Sigmoid colon (tissue), 4 donors: ENCODE measurements around the gene ZNF662.

Experiments
- POLR2A ChIP-seq, 2 donors: fragments of 450-650 bp; IDR thresholded peaks; one replicate each; pipeline ENCODE4 v1.6.1; 2016; ENCODE audit warnings: antibody characterized with exemption in 2 of 2, mild to moderate bottlenecking in 2 of 2, moderate library complexity in 2 of 2
- POLR2AphosphoS5 ChIP-seq, 4 donors: sonication (generic); formaldehyde crosslinking; IDR thresholded peaks; one replicate each; pipeline ENCODE4 v1.6.1; 2017; ENCODE audit warnings: antibody characterized with exemption in 4 of 4
- TF ChIP-seq, protein P1 (sequence below), 4 experiments: fragments of 450-650 bp in 3 of 4; fragments of 200-600 bp in 1 of 4; IDR thresholded peaks; one replicate each; pipeline ENCODE4 v1.5.1; 2016 to 2019; ENCODE audit warnings: antibody characterized with exemption in 4 of 4, mild to moderate bottlenecking in 3 of 4, moderate library complexity in 2 of 4

DNA sequence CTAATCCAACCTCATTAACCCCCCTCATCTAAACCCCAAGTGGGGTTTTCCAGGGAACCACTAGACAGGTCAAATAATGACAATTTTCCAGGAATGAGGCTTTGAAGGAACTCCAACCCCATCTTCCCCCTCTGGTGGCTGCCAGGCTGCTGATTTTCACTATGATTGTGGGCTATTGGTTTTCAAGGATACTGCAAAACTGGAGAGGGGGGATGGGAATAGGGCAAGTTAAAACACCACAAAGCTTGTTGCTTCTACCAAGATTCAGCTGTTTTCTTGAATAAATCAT, 10.4 kb upstream of the ZNF662 start:
- TF ChIP-seq, protein P1, sequence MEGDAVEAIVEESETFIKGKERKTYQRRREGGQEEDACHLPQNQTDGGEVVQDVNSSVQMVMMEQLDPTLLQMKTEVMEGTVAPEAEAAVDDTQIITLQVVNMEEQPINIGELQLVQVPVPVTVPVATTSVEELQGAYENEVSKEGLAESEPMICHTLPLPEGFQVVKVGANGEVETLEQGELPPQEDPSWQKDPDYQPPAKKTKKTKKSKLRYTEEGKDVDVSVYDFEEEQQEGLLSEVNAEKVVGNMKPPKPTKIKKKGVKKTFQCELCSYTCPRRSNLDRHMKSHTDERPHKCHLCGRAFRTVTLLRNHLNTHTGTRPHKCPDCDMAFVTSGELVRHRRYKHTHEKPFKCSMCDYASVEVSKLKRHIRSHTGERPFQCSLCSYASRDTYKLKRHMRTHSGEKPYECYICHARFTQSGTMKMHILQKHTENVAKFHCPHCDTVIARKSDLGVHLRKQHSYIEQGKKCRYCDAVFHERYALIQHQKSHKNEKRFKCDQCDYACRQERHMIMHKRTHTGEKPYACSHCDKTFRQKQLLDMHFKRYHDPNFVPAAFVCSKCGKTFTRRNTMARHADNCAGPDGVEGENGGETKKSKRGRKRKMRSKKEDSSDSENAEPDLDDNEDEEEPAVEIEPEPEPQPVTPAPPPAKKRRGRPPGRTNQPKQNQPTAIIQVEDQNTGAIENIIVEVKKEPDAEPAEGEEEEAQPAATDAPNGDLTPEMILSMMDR (IDR thresholded peaks at IDR 0.05) = no peak
- TF ChIP-seq POLR2A (IDR thresholded peaks at IDR 0.05) = no peak
- TF ChIP-seq POLR2AphosphoS5 (IDR thresholded peaks at IDR 0.05) = no peak
